Raji (cell line): ENCODE measurements around the gene RPL15.

Source experiments
- POLR2A ChIP-seq: IDR thresholded peaks from 2 replicates; pipeline ENCODE4 v1.6.1; 2011; ENCODE audit warnings: low read depth, low read length, control low read depth; ENCODE audit not compliant: insufficient read depth

RPL15 gene

DNA sequence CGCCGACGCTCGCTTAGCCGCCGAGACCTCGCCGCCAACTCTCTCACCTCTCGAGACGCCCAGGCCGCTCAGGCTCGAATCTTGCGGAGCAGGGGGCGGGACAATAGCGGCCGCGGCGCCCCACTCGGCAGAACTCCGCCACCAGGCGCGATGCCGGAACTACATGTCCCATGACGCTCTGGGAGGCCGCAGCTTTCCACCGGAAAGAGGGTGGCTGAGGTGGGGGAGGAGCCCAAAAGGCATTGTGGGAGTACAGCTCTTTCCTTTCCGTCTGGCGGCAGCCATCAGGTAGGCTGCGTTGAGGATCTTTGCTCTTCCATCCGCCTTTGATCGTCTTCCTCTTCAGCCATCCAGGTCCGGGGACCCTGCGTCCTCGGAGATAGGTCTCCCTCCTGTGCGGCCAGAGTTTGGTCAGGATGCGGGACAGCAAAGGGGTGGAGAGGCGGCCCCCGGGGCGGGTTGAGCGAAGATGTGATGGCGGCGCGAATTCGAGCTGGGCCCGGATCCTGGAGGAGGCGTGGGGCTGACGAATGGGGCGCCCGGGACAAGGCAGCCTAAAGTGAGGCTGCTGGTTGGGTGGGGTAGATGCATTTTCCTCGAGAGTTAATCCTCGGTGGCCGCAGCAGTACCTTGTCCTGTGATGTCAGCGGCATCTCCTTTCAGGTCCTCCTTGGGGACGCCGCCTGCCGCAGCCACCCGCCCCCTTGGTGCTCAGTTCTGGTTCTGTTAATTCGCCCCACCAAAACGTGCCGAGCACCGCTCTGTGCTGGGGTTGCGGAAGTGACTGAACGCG is at the start of gene RPL15, which contains the start of gene NKIRAS1:
Gene RPL15, plus strand, starts transcription at position 247 of the 793 bp plus-strand sequence. CDS start 728 bp downstream, outside the sequence.
Gene NKIRAS1, minus strand, starts transcription at position 105 of the 793 bp plus-strand sequence. CDS start 6,086 bp downstream, outside the sequence.
- peak; percentile 100 for TF ChIP-seq POLR2A

DNA sequence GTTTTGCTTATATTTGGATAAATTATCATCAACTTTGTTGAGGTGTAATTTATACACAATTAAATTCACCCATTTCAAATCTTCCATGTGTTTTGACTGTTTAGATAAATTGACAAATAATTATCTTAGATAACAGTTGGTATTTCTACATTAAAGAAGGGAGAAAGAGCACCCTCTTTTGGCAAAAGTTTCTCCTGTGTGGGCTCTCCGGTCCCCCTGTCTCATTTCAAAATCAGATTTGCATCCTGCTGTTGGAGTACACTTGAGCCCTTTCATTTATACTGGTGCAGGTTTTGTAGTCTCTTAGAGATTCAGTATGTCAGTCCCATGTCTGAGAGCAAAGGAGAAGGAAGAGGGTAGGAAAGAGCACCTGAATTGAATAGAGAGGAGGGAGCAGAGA is 49.5 kb upstream of the RPL15 start:
- no peak for TF ChIP-seq POLR2A

DNA sequence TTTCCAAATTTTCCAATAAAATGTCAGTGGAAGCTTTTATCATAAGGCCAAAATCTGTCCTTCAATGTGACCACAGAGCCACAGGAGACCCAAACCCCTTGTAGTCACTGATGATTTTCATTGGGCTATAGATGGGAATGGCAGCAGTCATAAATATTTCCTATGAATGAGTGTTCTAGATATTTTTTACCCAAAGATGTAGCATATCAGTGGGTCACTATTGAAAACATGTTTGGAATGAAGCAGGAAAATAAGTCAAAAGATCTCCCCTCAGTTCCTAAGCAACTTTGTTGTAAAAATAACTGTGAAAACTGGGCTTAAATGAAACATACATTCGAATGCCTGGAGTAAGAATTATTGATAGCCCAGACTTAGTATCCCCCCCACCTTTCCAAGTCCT is 49.1 kb upstream of the RPL15 start:
- TF ChIP-seq POLR2A, result no peak

DNA sequence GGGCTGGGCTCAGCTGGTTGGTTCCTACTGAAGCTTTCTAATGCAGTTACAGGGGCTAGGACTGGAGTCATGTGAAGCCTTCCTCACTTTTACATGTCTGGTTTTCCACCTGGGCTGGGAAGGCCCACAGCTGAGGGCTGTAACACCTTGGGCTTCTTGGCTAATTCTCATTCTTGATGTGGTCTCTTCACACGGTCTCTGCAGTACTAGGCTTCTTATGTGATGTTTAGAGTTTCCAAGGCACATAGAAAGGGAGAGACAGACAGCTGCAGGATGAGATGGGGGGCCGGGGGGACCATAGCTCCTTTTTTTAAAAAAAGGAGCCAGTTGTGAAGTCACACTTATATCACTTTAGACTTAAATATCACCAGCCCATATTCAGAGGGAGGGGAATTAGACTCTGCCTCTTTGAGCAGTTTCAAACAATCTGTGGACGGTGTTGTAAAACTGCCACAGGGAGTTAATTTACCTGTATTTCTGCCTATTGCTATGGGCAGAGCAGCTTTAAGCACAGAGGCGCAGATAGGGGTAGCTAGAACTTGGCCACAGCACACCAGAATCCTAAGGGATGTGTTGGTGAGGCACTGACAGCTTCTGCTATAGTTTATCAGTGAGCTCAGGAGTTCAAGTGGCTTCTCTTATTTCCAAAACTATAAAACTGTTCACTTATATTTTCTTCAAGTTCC is 46.8 kb upstream of the RPL15 start:
- TF ChIP-seq POLR2A, result no peak

DNA sequence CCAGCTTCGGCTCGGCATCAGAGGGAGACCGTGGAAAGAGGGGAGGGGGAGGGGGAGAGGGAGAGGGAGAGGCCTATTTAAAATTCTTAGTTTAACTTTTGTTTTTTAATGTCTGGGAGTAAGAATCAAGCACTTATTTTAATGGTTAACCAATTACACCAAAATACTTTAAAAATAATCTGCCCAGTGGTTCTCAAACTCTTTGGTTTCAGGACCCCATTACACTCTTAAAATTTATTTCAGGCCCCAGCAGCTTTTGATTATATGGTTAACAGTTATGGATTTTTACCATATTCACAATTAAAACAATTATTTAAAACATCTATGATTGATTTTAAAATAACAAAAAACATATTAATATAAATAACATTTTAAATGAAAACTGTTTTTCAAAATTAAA is 44.6 kb upstream of the RPL15 start:
- no peak for TF ChIP-seq POLR2A

GRCh38 chr3:23873941-23874340 is 43.0 kb upstream of the RPL15 start:
- no peak for TF ChIP-seq POLR2A

DNA sequence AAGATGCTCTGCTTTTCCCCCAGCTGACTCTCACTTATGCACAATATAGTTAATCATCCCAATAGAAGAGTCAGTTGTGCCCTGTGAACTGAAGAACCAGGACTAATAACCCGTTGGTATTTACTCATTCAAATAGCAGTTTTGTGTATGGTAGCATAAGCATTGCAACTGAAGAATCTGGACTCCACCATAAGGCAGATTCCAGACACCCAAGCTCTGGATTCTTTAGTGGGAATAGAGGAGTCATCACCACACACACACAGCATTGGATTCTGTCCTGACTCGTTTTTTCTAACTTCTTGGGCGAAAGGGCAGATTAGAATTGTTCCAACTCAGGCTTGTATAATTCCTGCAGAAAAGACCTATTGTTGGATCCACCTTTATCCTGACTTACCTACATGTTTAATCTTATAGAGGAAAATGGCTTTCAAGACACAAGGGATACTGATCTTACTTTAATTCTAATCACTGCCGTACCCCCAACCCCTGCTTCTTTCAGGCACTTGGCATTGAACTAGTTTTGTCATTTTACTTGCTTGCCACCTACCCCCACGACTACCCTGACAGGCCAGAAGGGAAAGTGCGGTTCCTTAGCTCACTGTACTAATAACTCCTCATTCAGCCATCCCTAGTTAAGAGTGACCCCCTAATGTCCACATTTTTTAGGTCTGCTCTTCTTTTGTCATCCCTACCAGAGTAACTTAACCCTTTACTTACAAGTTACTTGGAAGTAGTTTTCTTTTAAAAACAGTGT is 42.4 kb upstream of the RPL15 start:
- TF ChIP-seq POLR2A, result no peak

- TF ChIP-seq POLR2A, result no peak
Measured at GRCh38 chr3:23875113-23875725, 41.7 kb upstream of the RPL15 start.

DNA sequence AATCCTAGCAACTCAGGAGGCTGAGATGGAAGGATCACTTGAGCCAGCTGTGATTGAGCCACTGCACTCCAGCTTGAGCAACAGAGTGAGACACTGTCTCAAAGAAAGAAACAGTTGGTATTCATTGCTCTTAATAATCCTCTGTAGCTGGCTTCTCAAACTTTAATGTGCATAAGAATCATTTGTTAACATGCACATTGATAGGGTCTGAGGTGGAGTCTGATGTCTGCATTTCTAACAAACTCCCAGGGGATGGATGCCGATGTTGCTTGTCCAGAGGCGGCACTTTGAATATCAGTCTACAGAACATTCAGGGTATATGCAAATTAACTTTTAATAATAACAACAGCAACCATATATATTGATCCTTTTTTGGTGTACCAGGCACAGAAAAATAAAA is 40.0 kb upstream of the RPL15 start:
- TF ChIP-seq POLR2A, result no peak

- TF ChIP-seq POLR2A, result no peak
Measured at GRCh38 chr3:23877329-23877980, 39.5 kb upstream of the RPL15 start.

DNA sequence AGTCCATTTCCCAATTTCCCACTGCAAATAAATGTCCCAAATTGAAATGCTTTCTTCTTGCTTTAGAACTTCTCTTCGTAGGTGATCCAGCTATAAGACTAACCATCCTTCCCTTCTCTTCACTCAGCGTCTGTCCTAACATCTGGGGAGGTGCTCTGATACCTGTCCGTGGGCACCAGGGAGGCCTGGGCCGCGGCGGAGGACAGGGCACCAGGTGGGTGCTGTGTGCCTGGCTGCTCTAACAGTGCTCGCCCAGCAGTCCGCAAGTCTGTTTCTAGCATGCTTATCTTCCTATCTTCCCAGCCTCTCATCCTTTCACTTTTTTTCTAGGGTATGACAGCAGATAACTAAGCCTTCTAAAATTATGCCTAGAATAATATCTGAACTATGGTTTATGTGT is 37.4 kb upstream of the RPL15 start:
- no peak for TF ChIP-seq POLR2A

DNA sequence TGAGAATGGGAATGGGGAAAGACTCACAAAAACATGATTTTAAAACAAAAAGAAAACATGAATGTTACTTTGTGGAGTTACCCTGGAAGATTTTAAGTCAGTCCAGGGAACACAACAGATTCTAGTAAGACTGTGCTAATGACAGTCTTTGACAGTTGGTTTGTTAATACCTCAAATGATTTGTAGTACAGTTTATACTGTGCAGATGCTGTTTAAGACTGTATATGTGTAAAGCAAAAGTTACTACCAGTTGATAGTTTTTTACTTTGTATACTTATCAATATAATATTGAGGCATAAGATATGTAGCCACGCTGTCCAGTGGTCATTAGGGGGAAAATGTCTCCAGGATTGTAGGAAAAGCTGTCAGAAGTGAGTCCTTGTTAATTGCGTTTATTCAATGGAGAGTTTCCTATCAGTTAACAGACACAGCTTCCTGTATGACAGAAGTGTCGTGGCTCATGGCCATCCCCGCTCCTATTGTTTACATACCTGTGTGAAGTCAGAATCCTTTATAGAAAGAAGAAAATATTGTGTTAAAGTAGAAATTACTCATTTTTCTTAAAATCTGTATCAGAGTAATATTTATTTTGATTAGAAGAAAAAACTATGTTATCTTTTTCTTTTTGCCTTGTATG is 36.1 kb upstream of the RPL15 start:
- no peak for TF ChIP-seq POLR2A

GRCh38 chr3:23882487-23882918 is 34.4 kb upstream of the RPL15 start:
- TF ChIP-seq POLR2A, result no peak

DNA sequence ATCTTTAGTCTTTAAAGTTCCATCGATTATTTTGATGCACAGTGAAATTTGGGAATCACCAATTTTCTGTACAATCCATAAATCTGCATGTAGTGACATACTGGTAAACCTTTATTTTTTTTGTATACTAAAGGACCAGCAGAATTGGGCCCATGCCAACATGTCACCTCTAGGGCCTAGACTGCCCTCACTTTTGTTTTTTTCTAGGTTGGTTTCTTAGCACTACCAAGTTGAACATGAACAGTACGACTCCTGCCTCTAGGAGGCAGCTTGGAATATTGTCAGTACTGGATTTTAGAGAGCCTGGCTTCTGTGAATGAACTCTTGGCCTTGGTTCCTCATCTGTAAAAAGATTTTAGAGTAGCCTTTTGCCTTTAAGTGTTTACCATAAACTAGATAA is 32.5 kb upstream of the RPL15 start:
- no peak for TF ChIP-seq POLR2A
